Caco-2 (cell line): ENCODE data around the gene HIP1R. TPM values are rescaled to one million over a fixed set of nuclear protein-coding genes. Genes with fewer than 3 reads are reported as not detected.
A peak's percentile ranks its signal among the peaks of the same experiment; 100 is the strongest.

Experiments used
- BruUV-seq: library from RNA; stranded (reverse); fragments of 400-500 nt; replicated peaks from 2 replicates; lab custom pipeline; 2021; lab: Mats Ljungman, UMichigan
- CTCF ChIA-PET: fragments of 300-600 bp; sonication (Branson Sonifier 250); formaldehyde crosslinking; loops from one replicate; lab custom pipeline; 2022; ENCODE audit warnings: antibody characterized with exemption; lab: Charles Lee
- POLR2A ChIA-PET: fragments of 300-600 bp; sonication (Branson Sonifier 250); formaldehyde crosslinking; loops from one replicate; lab custom pipeline; 2022; ENCODE audit warnings: antibody characterized with exemption; lab: Charles Lee
- DNase-seq, 2 experiments: peaks; one replicate each; pipeline versions ENCODE4 v3.0.0 to v3.0.0-alpha.2; 2020 to 2022
- H3K27me3 ChIP-seq: replicated peaks from 2 replicates; pipeline ENCODE4 v1.6.0; 2011; ENCODE audit warnings: low read length; ENCODE audit not compliant: control insufficient read depth, insufficient read depth
- H3K36me3 ChIP-seq: 2 replicates; pipeline ENCODE4 v1.5.1; 2011; ENCODE audit warnings: low read length; ENCODE audit not compliant: control insufficient read depth, insufficient read depth
- H3K4me1 ChIP-seq: fragments of 250-450 bp; sonication (Bioruptor Pico); 2 replicates; pipeline ENCODE4 v1.5.1; 2020; ENCODE audit warnings: mild to moderate bottlenecking
- H3K4me3 ChIP-seq: 2 replicates; pipeline ENCODE4 v1.5.1; 2011; ENCODE audit warnings: low read depth, mild to moderate bottlenecking, control low read depth, low read length
- H3K9me3 ChIP-seq: fragments of 250-450 bp; sonication (Bioruptor Pico); 2 replicates; pipeline ENCODE4 v1.5.1; 2020; ENCODE audit warnings: mild to moderate bottlenecking, moderate library complexity
- H3K27ac Mint-ChIP-seq: one replicate; pipeline ENCODE4 v1.8.0; 2022; ENCODE audit warnings: mixed read lengths; ENCODE audit not compliant: unreplicated experiment
- H3K27me3 Mint-ChIP-seq: one replicate; pipeline ENCODE4 v1.8.0; 2022; ENCODE audit warnings: mixed read lengths; ENCODE audit not compliant: insufficient read depth, unreplicated experiment
- H3K36me3 Mint-ChIP-seq: one replicate; pipeline ENCODE4 v1.8.0; 2022; ENCODE audit warnings: mild to moderate bottlenecking, mixed read lengths; ENCODE audit not compliant: insufficient read depth, unreplicated experiment
- H3K4me1 Mint-ChIP-seq: one replicate; pipeline ENCODE4 v1.8.0; 2022; ENCODE audit warnings: low read depth, mixed read lengths; ENCODE audit not compliant: unreplicated experiment
- H3K4me3 Mint-ChIP-seq: one replicate; pipeline ENCODE4 v1.8.0; 2022; ENCODE audit warnings: mild to moderate bottlenecking, moderate library complexity, mixed read lengths; ENCODE audit not compliant: unreplicated experiment
- H3K9me3 Mint-ChIP-seq: one replicate; pipeline ENCODE4 v1.8.0; 2022; ENCODE audit warnings: mixed read lengths; ENCODE audit not compliant: unreplicated experiment
- CTCF ChIP-seq, 2 experiments: fragments of 200-600 bp in 1 of 2; IDR thresholded peaks; 1 replicate in 1 of 2; 2 replicates in 1 of 2; pipeline versions ENCODE4 v1.5.1 to v1.8.0; 2011 to 2022; ENCODE audit warnings: antibody characterized with exemption in 1 of 2, control low read depth in 1 of 2, inconsistent platforms in 1 of 2, low read depth in 1 of 2, low read length in 1 of 2, mild to moderate bottlenecking in 1 of 2, moderate library complexity in 1 of 2; ENCODE audit not compliant: insufficient read depth in 1 of 2, severe bottlenecking in 1 of 2, unreplicated experiment in 1 of 2
- intact Hi-C: fragments of 100-400 bp; cut with micrococcal nuclease; formaldehyde crosslinking; loops from one replicate; pipeline ENCODE4 v1.10.0; 2022; ENCODE audit not compliant: unreplicated experiment
- total RNA-seq: library from RNA; stranded (reverse); gene quantifications from 2 replicates; pipeline ENCODE4 v1.2.3, GENCODE V29; 2022

Gene HIP1R
- total RNA-seq, 1 experiment from 2014 or later: 13.8 TPM

- peaks cover 6% of the 10 kb centered on the region for H3K36me3 Mint-ChIP-seq
- no peaks in the 10 kb centered on the region for H3K27me3 Mint-ChIP-seq
- CTCF ChIA-PET: interaction anchor here (0.9 kb wide), 1 partner anchor 48 kb away, joined by 4 read pairs; no protein-coding TSS in a partner anchor
- Histone ChIP-seq H3K9me3 (no peaks in the 10 kb centered on the region), H3K36me3 (peaks cover 1% of the 10 kb centered on the region; the same call in 1 of the 2 replicates), H3K27me3 (no peaks in the 10 kb centered on the region), H3K4me3 (no peak overlapping the region), H3K4me1 (peaks cover 30% of the 10 kb centered on the region)
- no peak for TF ChIP-seq CTCF (IDR thresholded peaks at IDR 0.05; ENCODE audit: insufficient read depth in 1 of 2, low read depth in 1 of 2, low read length in 1 of 2, severe bottlenecking in 1 of 2, unreplicated experiment in 1 of 2)
- no TSS peak for BruUV-seq
- no peaks in the 10 kb centered on the region for H3K9me3 Mint-ChIP-seq
- peak overlapping the region; percentile 49 for H3K27ac Mint-ChIP-seq
- POLR2A ChIA-PET: no interaction called here
- intact Hi-C loops: no loop called here
- peaks cover 40% of the 10 kb centered on the region for H3K4me1 Mint-ChIP-seq
- peak in 1 of 2 experiments; percentile 36 for DNase-seq
- H3K4me3 Mint-ChIP-seq: no peak overlapping the region
These were observed 6.5 kb downstream of the HIP1R start for GRCh38 chr12:122841544-122842321.

- Mint-ChIP-seq H3K4me1 (peaks cover 34% of the 10 kb centered on the region), H3K9me3 (no peaks in the 10 kb centered on the region), H3K4me3 (no peak overlapping the region), H3K27me3 (no peaks in the 10 kb centered on the region), H3K36me3 (peaks cover 6% of the 10 kb centered on the region), H3K27ac (peak overlapping the region; percentile 49)
- H3K9me3 ChIP-seq: no peaks in the 10 kb centered on the region
- no peaks in the 10 kb centered on the region for H3K27me3 ChIP-seq
- H3K4me3 ChIP-seq: no peak overlapping the region
- no TSS peak for BruUV-seq
- DNase-seq: peak in 1 of 2 experiments; percentile 29
- intact Hi-C loops: no loop called here
- CTCF ChIA-PET: interaction anchor here (0.9 kb wide), 1 partner anchor 49 kb away, joined by 4 read pairs; no protein-coding TSS in a partner anchor
- no peak for TF ChIP-seq CTCF (IDR thresholded peaks at IDR 0.05; ENCODE audit: insufficient read depth in 1 of 2, low read depth in 1 of 2, low read length in 1 of 2, severe bottlenecking in 1 of 2, unreplicated experiment in 1 of 2)
- POLR2A ChIA-PET: no interaction called here
- peaks cover 1% of the 10 kb centered on the region; the same call in 1 of the 2 replicates for H3K36me3 ChIP-seq
- H3K4me1 ChIP-seq: peaks cover 21% of the 10 kb centered on the region
These were observed 7.5 kb downstream of the HIP1R start for GRCh38 chr12:122842505-122843405.

GRCh38 chr12:122843455-122843854 is 8.2 kb downstream of the HIP1R start:
- Mint-ChIP-seq H3K4me3 (no peak overlapping the region), H3K36me3 (peaks cover 10% of the 10 kb centered on the region), H3K27me3 (no peaks in the 10 kb centered on the region), H3K9me3 (no peaks in the 10 kb centered on the region), H3K4me1 (peaks cover 27% of the 10 kb centered on the region), H3K27ac (no peak overlapping the region)
- POLR2A ChIA-PET: no interaction called here
- H3K4me1 ChIP-seq: peaks cover 14% of the 10 kb centered on the region
- H3K9me3 ChIP-seq: no peaks in the 10 kb centered on the region
- peaks cover 1% of the 10 kb centered on the region; the same call in 1 of the 2 replicates for H3K36me3 ChIP-seq
- CTCF ChIA-PET: no interaction called here
- DNase-seq: no peak
- intact Hi-C loops: no loop called here
- BruUV-seq: no TSS peak
- H3K4me3 ChIP-seq: no peak overlapping the region
- H3K27me3 ChIP-seq: no peaks in the 10 kb centered on the region
- no peak for TF ChIP-seq CTCF (IDR thresholded peaks at IDR 0.05; ENCODE audit: insufficient read depth in 1 of 2, low read depth in 1 of 2, low read length in 1 of 2, severe bottlenecking in 1 of 2, unreplicated experiment in 1 of 2)
